ENCODE results near the gene MIAT.

MIAT gene

DNA sequence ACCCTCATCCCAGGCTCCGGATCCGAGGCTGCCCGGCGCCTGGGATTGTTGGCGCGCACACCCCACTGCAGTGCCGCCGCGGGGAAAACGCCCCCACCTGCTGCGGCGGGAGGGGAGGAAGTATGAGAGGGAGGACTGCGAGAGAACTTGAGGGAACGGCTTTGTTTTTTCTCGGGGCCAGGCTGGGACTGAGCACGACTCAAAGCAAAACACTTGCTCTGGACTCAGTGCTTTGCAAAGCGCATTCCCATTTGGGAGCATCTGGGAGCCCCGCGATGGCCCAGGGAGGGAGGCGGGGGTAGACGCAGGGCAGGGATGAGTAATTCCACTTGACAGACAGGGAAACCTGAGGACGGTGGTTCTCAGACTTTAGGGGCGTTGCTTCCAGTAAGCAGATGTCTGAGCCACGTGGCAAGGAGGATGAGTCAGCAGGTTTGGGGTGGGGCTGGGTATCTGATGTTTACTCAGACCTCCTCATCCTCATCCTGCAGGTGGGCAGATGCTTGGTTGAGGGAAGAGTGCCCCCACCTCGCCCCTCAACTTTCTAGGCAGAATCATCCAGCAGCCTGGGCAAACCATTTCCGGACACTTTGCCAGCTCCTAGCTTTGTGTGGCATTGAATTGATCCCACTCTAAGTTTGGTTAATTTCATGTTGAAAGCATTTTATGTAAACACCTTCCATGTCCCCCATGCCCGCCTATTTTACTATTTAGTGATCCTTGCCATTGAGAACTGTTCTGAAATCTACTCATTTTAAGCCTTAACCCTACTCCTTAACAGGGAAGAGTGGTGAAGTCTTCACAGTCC lies 1.5 kb downstream of the MIAT start:
- no peak for DNase-seq (ENCODE audit: low read depth)
- no peak for TF ChIP-seq CTCF (conservative IDR thresholded peaks at IDR 0.05; ENCODE audit: low read depth, low read length)

GRCh38 chr22:26660356-26660755 lies 3.0 kb downstream of the MIAT start:
- H3K4me3 ChIP-seq (ENCODE audit: low read length): no peak overlapping the region
- DNase-seq (ENCODE audit: low read depth): no peak
- no peak for TF ChIP-seq CTCF (conservative IDR thresholded peaks at IDR 0.05; ENCODE audit: low read depth, low read length)

More for the DNA sequence above, 1.5 kb downstream of the MIAT start:
- H3K4me3 ChIP-seq (ENCODE audit: low read length): peak overlapping the region; percentile 37

- no peak overlapping the region for H3K4me3 ChIP-seq (ENCODE audit: low read length)
- no peak for TF ChIP-seq CTCF (conservative IDR thresholded peaks at IDR 0.05; ENCODE audit: low read depth, low read length)
- no peak for DNase-seq (ENCODE audit: low read depth)
Observed at GRCh38 chr22:26660961-26661578, 3.7 kb downstream of the MIAT start.

DNA sequence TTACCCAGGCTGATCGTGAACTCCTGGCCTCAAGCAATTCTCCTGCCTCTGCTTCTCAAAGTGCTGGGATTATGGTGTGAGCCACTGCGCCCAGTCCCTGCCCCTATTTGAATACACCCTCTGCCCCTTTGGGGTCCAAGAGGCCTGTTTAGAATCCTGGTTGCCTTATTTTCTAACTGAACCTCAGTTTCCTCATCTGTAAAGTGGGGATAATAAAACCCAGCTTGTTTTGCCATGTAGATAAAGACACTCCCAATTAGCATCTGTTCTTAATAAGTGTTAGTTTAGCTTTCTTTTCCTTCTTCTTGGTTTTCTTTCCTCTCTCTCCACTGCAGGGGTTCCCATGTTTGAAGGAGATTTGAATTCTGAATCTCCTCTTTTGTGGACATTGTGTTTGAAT lies 4.8 kb downstream of the MIAT start:
- TF ChIP-seq CTCF (conservative IDR thresholded peaks at IDR 0.05; ENCODE audit: low read depth, low read length): no peak
- no peak for DNase-seq (ENCODE audit: low read depth)
- H3K4me3 ChIP-seq (ENCODE audit: low read length): no peak overlapping the region

- no peak for DNase-seq (ENCODE audit: low read depth)
- no peak overlapping the region for H3K4me3 ChIP-seq (ENCODE audit: low read length)
- no peak for TF ChIP-seq CTCF (conservative IDR thresholded peaks at IDR 0.05; ENCODE audit: low read depth, low read length)
Observed at GRCh38 chr22:26663374-26663923, 6.1 kb downstream of the MIAT start.

GRCh38 chr22:26665813-26666231 lies 8.4 kb downstream of the MIAT start:
- DNase-seq (ENCODE audit: low read depth): no peak
- TF ChIP-seq CTCF (conservative IDR thresholded peaks at IDR 0.05; ENCODE audit: low read depth, low read length): no peak
- no peak overlapping the region for H3K4me3 ChIP-seq (ENCODE audit: low read length)
